Common myeloid progenitor, CD34-positive (primary cell): ENCODE results near the gene GRAMD1B.
"Not testable (repeated sequence)": the region's sequence is repeated elsewhere in the genome, so short reads cannot be mapped to it uniquely, and the experiment has no call there.

Source experiments
- CTCF ChIA-PET: fragments of 350-600 bp; sonication (Branson Sonifier 250); formaldehyde crosslinking; loops from one replicate; lab custom pipeline; 2021; ENCODE audit warnings: antibody characterized with exemption; lab: Charles Lee
- POLR2A ChIA-PET: fragments of 350-600 bp; sonication (Branson Sonifier 250); formaldehyde crosslinking; loops from one replicate; lab custom pipeline; 2021; ENCODE audit warnings: antibody characterized with exemption; lab: Charles Lee
- DNase-seq, 3 donors: peaks; one replicate each; pipeline versions ENCODE4 v3.0.0 to v3.0.0-alpha.2; 2013
- H3K27ac ChIP-seq, 2 experiments: 1 replicate in 1 of 2; 2 replicates in 1 of 2; pipeline ENCODE4 v1.7.0; 2013; ENCODE audit warnings: inconsistent platforms in 2 of 2, low read length in 2 of 2, mild to moderate bottlenecking in 2 of 2, low read depth in 1 of 2, moderate library complexity in 1 of 2; ENCODE audit not compliant: severe bottlenecking in 2 of 2, insufficient read depth in 1 of 2, poor library complexity in 1 of 2
- H3K27me3 ChIP-seq, 5 experiments: replicated peaks in 2 of 5; 1 replicate in 3 of 5; 2 replicates in 2 of 5; pipeline versions ENCODE4 v1.6.1 to v1.7.0; 2013; ENCODE audit warnings: low read length in 4 of 5, mild to moderate bottlenecking in 2 of 5, moderate library complexity in 2 of 5, inconsistent platforms in 1 of 5; ENCODE audit not compliant: insufficient read depth in 5 of 5, control insufficient read depth in 4 of 5
- H3K36me3 ChIP-seq, 4 experiments: 1 replicate in 2 of 4; 2 replicates in 2 of 4; pipeline versions ENCODE4 v1.6.1 to v1.7.0; 2013; ENCODE audit warnings: low read length in 3 of 4, control low read depth in 1 of 4, mild to moderate bottlenecking in 1 of 4; ENCODE audit not compliant: control insufficient read depth in 4 of 4, insufficient read depth in 4 of 4
- H3K4me1 ChIP-seq, 4 experiments: 1 replicate in 3 of 4; 2 replicates in 1 of 4; pipeline versions ENCODE4 v1.6.1 to v1.7.1; 2013; ENCODE audit warnings: low read length in 3 of 4, mild to moderate bottlenecking in 3 of 4, control low read depth in 1 of 4, inconsistent platforms in 1 of 4, moderate library complexity in 1 of 4; ENCODE audit not compliant: control insufficient read depth in 4 of 4, insufficient read depth in 4 of 4; ENCODE audit errors: control extremely low read depth in 1 of 4
- H3K4me3 ChIP-seq, 7 experiments: 1 replicate in 4 of 7; 2 replicates in 3 of 7; pipeline versions ENCODE4 v1.5.1 to v1.7.0; 2013; ENCODE audit warnings: mild to moderate bottlenecking in 7 of 7, low read length in 6 of 7, moderate library complexity in 6 of 7, inconsistent platforms in 2 of 7, low read depth in 2 of 7, control low read depth in 1 of 7; ENCODE audit not compliant: insufficient read depth in 4 of 7, control insufficient read depth in 1 of 7; ENCODE audit errors: extremely low read depth in 1 of 7
- H3K9me3 ChIP-seq, 5 experiments: 1 replicate in 4 of 5; 2 replicates in 1 of 5; pipeline versions ENCODE4 v1.6.1 to v1.7.1; 2013; ENCODE audit warnings: low read length in 4 of 5, mild to moderate bottlenecking in 2 of 5, inconsistent platforms in 1 of 5, low read depth in 1 of 5, moderate library complexity in 1 of 5; ENCODE audit not compliant: control insufficient read depth in 4 of 5, insufficient read depth in 2 of 5; ENCODE audit errors: control extremely low read depth in 1 of 5
- WGBS: methylation state at CpG from one replicate; pipeline ENCODE4 v1.1.5; 2013; ENCODE audit not compliant: insufficient coverage; 5-methylcytosine and 5-hydroxymethylcytosine counted together

The GRAMD1B gene

DNA sequence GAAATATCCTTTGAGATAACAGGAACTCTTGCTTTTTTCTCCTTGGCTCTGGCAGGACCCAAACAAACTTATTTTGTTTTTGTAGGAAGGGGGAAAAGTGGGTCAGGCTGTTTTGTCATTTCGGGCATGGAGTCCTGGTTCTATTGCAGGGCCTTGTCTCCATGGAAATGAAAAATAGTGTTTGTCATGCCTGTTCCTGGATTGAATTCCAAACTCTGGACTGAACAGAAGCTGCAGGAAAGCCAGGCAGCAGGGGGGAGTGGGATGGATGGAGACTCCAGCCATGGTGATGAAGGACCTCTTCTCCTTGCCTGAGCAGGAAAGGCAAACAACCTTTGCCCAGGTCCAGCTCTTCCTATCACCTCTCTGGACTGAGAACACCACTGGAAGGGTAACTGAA is 137.4 kb downstream of the GRAMD1B start:
- H3K27me3 ChIP-seq = no peaks in the 10 kb centered on the region
- ChIA-PET CTCF (interaction anchor here (2.4 kb wide), 1 partner anchor 9 kb away, joined by 12 read pairs; no protein-coding TSS in a partner anchor), POLR2A (no interaction called here)
- H3K4me1 ChIP-seq = peaks cover 0 to 8% (median 0%) of the 10 kb centered on the region in 4 experiments
- H3K27ac ChIP-seq = no peak overlapping the region
- no peak for DNase-seq
- no peaks in the 10 kb centered on the region for H3K9me3 ChIP-seq
- H3K36me3 ChIP-seq = no peaks in the 10 kb centered on the region
- H3K4me3 ChIP-seq = no peak overlapping the region
- WGBS = 100% methylated on average over 1 of the region's 1 CpG

DNA sequence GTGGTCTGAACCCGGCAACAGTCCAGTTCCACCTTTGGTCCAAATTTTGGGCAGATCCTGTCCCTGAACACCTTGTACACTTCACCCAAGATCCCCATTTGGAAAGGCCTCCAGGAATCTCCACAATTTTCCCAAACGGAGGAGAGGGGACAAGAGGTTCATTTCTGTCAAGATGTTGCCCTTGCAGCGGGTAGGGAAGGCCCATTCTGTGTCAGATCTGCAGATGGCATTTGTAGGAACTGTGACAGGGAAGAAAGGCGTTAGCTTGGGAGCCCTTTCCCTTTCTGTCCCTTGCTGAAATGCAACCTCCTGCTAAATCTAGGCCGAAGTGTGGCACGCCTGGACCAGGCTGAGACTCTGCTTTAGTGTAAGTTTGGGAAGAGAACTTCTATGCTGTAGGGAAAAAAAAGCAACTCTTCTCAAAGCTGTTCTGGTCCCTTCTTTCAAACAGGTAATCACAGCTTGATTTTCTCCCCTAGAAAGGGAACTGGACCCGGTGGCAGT is 138.3 kb downstream of the GRAMD1B start:
- no peak for DNase-seq
- Histone ChIP-seq H3K36me3 (no peaks in the 10 kb centered on the region), H3K4me1 (peaks cover 0 to 6% (median 0%) of the 10 kb centered on the region in 4 experiments), H3K27ac (no peak overlapping the region), H3K27me3 (no peaks in the 10 kb centered on the region), H3K9me3 (no peaks in the 10 kb centered on the region), H3K4me3 (no peak overlapping the region)
- ChIA-PET POLR2A (no interaction called here), CTCF (interaction anchor here (1.3 kb wide), 1 partner anchor 160 kb away, joined by 3 read pairs; no protein-coding TSS in a partner anchor)
- WGBS = 76% methylated on average over 5 of the region's 7 CpGs

DNA sequence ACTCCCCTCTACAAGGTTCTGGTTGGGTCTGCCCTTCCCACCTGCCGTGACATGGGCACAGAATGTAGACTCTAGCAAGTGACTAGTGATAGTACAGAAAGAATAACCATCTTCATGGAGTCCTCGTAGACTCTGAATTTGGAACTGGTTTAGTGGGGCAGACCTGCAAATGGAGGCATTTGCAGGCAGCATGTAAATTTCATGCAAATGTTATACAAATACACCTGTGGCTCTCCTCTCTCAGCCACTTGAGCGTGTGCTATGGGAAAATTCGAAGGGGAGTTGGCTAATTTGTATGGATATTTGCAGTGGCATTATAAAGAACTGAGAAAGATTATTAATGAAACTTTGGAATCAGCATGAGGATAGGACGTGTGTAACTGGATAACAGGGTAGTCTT is 139.3 kb downstream of the GRAMD1B start:
- H3K27ac ChIP-seq = no peak overlapping the region
- no peak overlapping the region for H3K4me3 ChIP-seq
- H3K4me1 ChIP-seq = peaks cover 0 to 6% (median 0%) of the 10 kb centered on the region in 4 experiments
- H3K27me3 ChIP-seq = no peaks in the 10 kb centered on the region
- H3K9me3 ChIP-seq = no peaks in the 10 kb centered on the region
- 94% methylated on average over 3 of the region's 5 CpGs for WGBS
- DNase-seq = no peak
- ChIA-PET CTCF (interaction anchor here (1.3 to 3.0 kb wide), 2 partner anchors 10 to 161 kb away, joined by 3 to 16 read pairs; no protein-coding TSS in a partner anchor), POLR2A (no interaction called here)
- H3K36me3 ChIP-seq = no peaks in the 10 kb centered on the region

DNA sequence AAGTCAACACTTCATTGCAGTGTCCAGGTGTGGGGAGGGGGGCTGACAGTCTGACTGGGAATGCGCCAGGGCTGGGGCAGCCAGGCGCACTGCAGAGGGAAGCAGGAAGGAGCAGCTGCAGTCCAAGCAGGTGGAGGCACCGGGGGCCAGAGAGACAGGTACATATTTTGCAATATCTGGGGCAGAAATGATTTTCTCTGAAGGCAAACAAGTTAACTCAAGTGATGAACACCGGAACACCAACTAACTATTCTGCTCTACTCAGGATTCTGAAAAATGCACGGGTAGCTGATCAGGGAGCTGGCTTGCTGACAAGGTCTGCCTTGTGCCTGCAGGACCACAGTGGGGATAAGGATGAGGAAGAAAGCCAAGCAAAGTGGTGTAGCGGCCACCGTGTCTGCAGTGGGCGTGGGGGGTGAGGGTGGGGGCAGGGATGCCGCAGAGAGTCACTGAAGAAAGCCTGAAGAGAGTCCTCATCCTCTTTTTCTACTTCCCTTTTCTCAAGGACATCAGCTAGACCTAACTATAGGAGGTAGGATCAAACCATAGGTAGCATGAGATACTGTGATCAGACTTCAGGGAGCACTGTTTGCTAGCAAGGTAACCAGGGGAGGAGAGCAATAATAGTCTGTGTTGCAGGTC is 141.0 kb downstream of the GRAMD1B start:
- Histone ChIP-seq H3K9me3 (no peaks in the 10 kb centered on the region), H3K4me3 (no peak overlapping the region), H3K4me1 (peaks cover 0 to 7% (median 0%) of the 10 kb centered on the region in 4 experiments), H3K36me3 (no peaks in the 10 kb centered on the region), H3K27ac (no peak overlapping the region), H3K27me3 (no peaks in the 10 kb centered on the region)
- POLR2A ChIA-PET = no interaction called here
- 100% methylated on average over 4 of the region's 9 CpGs for WGBS
- no peak for DNase-seq
- CTCF ChIA-PET = interaction anchor here (0.6 to 3.0 kb wide), 7 partner anchors 9 to 270 kb away, joined by 3 to 16 read pairs (median 4); no protein-coding TSS in a partner anchor

DNA sequence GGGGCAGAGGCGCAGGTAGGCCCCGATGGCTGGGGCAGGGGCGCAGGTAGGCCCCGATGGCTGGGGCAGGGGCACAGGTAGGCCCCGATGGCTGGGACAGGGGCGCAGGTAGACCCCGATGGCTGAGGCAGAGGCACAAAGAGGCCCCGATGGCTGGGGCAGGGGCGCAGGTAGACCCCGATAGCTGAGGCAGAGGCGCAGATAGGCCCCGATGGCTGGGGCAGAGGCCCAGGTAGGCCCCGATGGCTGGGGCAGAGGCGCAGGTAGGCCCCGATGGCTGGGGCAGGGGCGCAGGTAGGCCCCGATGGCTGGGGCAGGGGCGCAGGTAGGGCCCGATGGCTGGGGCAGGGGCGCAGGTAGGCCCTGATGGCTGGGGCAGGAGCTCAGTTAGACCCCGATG is 142.7 kb downstream of the GRAMD1B start:
- CTCF ChIA-PET = interaction anchor here (1.2 to 1.4 kb wide), 2 partner anchors 28 to 44 kb away, joined by 3 to 4 read pairs; no protein-coding TSS in a partner anchor
- DNase-seq, H3K36me3 ChIP-seq, H3K4me3 ChIP-seq, POLR2A ChIA-PET, H3K27me3 ChIP-seq, H3K9me3 ChIP-seq, H3K27ac ChIP-seq: not testable (repeated sequence)
- 96% methylated on average over 21 of the region's 21 CpGs for WGBS
- H3K4me1 ChIP-seq = peaks cover 3 to 13% (median 9%) of the 10 kb centered on the region in 4 experiments

DNA sequence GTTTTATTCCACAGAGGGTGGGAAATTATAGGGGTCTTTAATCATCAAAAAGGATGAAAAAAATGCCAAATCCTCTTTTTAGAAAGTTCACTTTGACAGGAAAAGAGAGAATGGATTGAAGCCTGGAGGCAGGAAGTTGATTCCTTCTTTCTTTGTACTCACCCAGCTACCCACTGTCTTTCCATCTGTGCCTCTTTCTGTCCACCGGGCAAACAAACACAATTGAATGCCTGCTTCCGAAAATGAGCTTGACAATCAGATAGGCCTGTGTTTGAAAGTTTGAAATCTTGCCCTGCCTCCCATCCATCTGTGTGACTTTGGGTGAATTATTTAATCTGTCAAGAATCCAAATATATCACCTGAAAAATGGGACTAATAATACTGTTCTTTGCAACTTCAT is 143.2 kb downstream of the GRAMD1B start:
- ChIA-PET CTCF (interaction anchor here (1.2 to 1.7 kb wide), 3 partner anchors 15 to 44 kb away, joined by 3 to 4 read pairs (median 4); no protein-coding TSS in a partner anchor), POLR2A (no interaction called here)
- Histone ChIP-seq H3K27ac (no peak overlapping the region), H3K36me3 (no peaks in the 10 kb centered on the region), H3K27me3 (no peaks in the 10 kb centered on the region), H3K4me3 (no peak overlapping the region), H3K9me3 (no peaks in the 10 kb centered on the region), H3K4me1 (peaks cover 3 to 13% (median 9%) of the 10 kb centered on the region in 4 experiments)
- DNase-seq = no peak
- no CpG with 5 or more reads among the region's 2 CpGs for WGBS

DNA sequence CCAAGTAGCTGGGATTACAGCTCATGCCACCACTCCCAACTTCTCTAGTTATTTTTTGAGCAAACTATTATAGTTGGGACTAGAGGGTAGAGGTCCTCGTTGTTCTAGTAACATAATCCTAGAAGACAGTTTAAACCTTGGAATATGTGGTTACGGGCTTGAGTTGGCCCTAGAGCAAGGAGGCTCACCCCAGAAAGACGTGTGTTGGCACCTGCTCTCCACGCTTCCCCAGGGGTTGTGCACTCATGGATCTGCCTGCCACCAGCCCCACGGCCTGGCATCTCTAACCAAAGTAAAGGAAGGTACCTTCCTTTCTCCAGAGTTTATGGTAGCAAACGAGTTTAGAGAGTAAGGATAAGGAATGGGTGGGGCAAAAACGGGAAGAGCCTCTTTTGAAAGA is 145.4 kb downstream of the GRAMD1B start:
- CTCF ChIA-PET = interaction anchor here (1.3 to 2.2 kb wide), 3 partner anchors 9 to 63 kb away, joined by 3 to 14 read pairs (median 12); no protein-coding TSS in a partner anchor
- WGBS = 97% methylated on average over 5 of the region's 7 CpGs

More for the DNA sequence above, 145.4 kb downstream of the GRAMD1B start:
- Histone ChIP-seq H3K27ac (no peak overlapping the region), H3K9me3 (no peaks in the 10 kb centered on the region), H3K4me1 (peaks cover 3 to 13% (median 11%) of the 10 kb centered on the region in 4 experiments), H3K27me3 (no peaks in the 10 kb centered on the region), H3K4me3 (no peak overlapping the region), H3K36me3 (no peaks in the 10 kb centered on the region)
- POLR2A ChIA-PET = no interaction called here
- DNase-seq = no peak
